Measurements from ENCODE around the gene CES1. TPM values are rescaled to one million over a fixed set of nuclear protein-coding genes. Genes with fewer than 3 reads are reported as not detected.

Gene CES1
- total and polyA plus RNA-seq, 4 donors = 61.8 to 598 (median 166) TPM

DNA sequence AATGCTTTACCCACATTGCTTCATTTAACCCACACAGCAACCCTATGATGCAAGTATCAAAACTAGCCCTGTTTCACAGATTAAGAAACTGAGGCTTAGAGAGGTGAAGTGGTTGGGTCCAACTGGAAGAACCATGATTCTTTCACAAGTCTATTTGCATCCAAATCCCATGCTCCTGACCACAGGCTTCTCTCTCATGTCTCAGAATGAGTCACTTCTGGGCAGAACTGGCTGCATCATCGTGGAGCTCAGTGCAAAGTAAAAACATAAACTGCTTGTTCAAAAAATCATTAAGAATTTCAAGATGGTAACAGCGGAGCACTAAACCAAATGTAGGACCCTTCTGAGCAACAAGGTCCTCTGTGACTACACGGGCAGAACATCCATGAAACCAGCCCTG lies 20.2 kb upstream of the CES1 start:
- H3K27me3 ChIP-seq (ENCODE audit: control insufficient read depth in 3 of 3, insufficient read depth in 3 of 3, low read length in 2 of 3) = peaks cover 0 to 2% (median 2%) of the 10 kb centered on the region in 3 donors
- no peak for ATAC-seq (ENCODE audit: insufficient read depth, low FRiP score)
- WGBS, 2 donors = 74 to 90% methylated on average over 3 of the region's 3 CpGs
- H3K36me3 ChIP-seq (ENCODE audit: control insufficient read depth in 4 of 4, insufficient read depth in 4 of 4, low read length in 4 of 4) = no peaks in the 10 kb centered on the region
- no peaks in the 10 kb centered on the region for H3K4me1 ChIP-seq (ENCODE audit: control insufficient read depth in 5 of 5, insufficient read depth in 5 of 5, low read length in 5 of 5)
- no peak overlapping the region for H3K4me3 ChIP-seq
- H3K9me3 ChIP-seq (ENCODE audit: control insufficient read depth in 4 of 4, insufficient read depth in 3 of 4, low read length in 3 of 4) = no peaks in the 10 kb centered on the region
- DNase-seq = no peak
- TF ChIP-seq, protein P1, sequence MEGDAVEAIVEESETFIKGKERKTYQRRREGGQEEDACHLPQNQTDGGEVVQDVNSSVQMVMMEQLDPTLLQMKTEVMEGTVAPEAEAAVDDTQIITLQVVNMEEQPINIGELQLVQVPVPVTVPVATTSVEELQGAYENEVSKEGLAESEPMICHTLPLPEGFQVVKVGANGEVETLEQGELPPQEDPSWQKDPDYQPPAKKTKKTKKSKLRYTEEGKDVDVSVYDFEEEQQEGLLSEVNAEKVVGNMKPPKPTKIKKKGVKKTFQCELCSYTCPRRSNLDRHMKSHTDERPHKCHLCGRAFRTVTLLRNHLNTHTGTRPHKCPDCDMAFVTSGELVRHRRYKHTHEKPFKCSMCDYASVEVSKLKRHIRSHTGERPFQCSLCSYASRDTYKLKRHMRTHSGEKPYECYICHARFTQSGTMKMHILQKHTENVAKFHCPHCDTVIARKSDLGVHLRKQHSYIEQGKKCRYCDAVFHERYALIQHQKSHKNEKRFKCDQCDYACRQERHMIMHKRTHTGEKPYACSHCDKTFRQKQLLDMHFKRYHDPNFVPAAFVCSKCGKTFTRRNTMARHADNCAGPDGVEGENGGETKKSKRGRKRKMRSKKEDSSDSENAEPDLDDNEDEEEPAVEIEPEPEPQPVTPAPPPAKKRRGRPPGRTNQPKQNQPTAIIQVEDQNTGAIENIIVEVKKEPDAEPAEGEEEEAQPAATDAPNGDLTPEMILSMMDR (IDR thresholded peaks at IDR 0.05; ENCODE audit: control extremely low read depth, extremely low read depth) = no peak
- no peak overlapping the region for H3K27ac ChIP-seq (ENCODE audit: low read depth in 1 of 2, low read length in 1 of 2)
- H3K9ac ChIP-seq (ENCODE audit: insufficient read depth in 1 of 2, low read length in 2 of 2) = no peak overlapping the region

DNA sequence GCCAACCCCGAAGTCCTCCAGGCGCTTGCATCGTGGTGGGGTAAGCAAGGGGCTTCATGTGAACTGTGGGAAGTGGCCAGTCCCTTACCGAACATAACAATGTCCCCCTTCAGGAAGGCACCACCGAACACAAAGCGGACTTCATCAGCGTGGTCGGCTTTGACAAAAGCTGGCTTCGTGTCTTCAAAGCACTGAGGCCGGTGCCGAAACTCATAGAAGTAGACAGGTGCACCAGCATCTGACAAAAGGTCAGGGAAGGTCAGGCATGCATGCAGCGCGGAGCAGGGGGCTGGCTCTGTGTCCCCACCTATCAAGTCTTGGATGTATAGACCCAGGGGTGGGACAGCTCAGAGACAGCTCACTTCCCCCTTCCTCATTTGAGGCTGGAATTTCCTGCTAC lies 16.6 kb upstream of the CES1 start:
- WGBS, 2 donors = 80 to 85% methylated on average over 13 of the region's 13 CpGs
- H3K27me3 ChIP-seq (ENCODE audit: control insufficient read depth in 3 of 3, insufficient read depth in 3 of 3, low read length in 2 of 3) = peaks cover 0 to 2% (median 2%) of the 10 kb centered on the region in 3 donors
- no peak overlapping the region for H3K4me3 ChIP-seq
- no peaks in the 10 kb centered on the region for H3K4me1 ChIP-seq (ENCODE audit: control insufficient read depth in 5 of 5, insufficient read depth in 5 of 5, low read length in 5 of 5)
- DNase-seq (no peak), ATAC-seq (ENCODE audit: insufficient read depth, low FRiP score) (no peak)
- no peak overlapping the region for H3K27ac ChIP-seq (ENCODE audit: low read depth in 1 of 2, low read length in 1 of 2)
- H3K9ac ChIP-seq (ENCODE audit: insufficient read depth in 1 of 2, low read length in 2 of 2) = no peak overlapping the region
- TF ChIP-seq, protein P1 (IDR thresholded peaks at IDR 0.05; ENCODE audit: control extremely low read depth, extremely low read depth) = no peak
- peaks cover 0 to 2% (median 0%) of the 10 kb centered on the region in 4 donors for H3K9me3 ChIP-seq (ENCODE audit: control insufficient read depth in 4 of 4, insufficient read depth in 3 of 4, low read length in 3 of 4)
- no peaks in the 10 kb centered on the region for H3K36me3 ChIP-seq (ENCODE audit: control insufficient read depth in 4 of 4, insufficient read depth in 4 of 4, low read length in 4 of 4)

DNA sequence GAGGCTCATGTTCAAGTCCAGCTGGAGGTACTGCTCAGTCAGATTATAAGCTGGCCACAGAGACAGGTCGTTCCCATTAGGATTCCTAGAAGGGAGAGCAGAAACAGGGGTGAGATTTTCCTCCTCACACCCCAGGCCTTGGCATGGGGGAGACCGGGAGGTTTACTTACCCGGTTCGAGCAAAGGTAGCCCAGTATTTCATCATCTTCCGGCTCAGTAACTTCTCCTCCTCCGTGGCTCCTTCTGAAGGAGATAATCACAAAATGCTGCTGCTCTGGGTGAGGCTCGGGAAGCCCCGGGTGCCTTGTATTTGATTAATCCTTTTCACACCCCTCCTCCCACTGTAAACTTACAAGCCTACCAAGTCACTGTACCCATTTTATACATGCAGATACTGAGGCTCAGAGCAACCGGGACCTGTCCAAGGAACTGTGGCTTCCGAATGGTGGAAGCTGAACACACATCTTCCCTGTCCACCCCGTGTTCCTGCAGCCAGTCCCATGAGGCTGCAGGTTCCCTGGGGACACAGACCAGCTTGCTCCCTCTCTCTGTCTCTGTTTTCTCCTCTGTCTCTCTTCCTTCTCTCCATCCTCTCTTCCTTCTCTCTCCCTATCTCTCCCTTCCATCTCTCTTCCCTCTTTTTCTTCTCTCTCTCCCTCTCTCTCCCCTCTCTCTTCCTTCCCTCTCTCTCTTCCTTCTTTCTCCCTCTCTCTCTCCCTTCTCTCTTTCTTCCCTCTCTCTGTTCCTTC lies 13.9 kb upstream of the CES1 start:
- Histone ChIP-seq H3K9ac (ENCODE audit: insufficient read depth in 1 of 2, low read length in 2 of 2) (no peak overlapping the region), H3K36me3 (ENCODE audit: control insufficient read depth in 4 of 4, insufficient read depth in 4 of 4, low read length in 4 of 4) (no peaks in the 10 kb centered on the region), H3K4me3 (no peak overlapping the region), H3K27me3 (ENCODE audit: control insufficient read depth in 3 of 3, insufficient read depth in 3 of 3, low read length in 2 of 3) (peaks cover 0 to 2% (median 0%) of the 10 kb centered on the region in 3 donors), H3K4me1 (ENCODE audit: control insufficient read depth in 5 of 5, insufficient read depth in 5 of 5, low read length in 5 of 5) (no peaks in the 10 kb centered on the region), H3K9me3 (ENCODE audit: control insufficient read depth in 4 of 4, insufficient read depth in 3 of 4, low read length in 3 of 4) (peaks cover 0 to 2% (median 0%) of the 10 kb centered on the region in 4 donors), H3K27ac (ENCODE audit: low read depth in 1 of 2, low read length in 1 of 2) (no peak overlapping the region)
- no peak for DNase-seq
- TF ChIP-seq, protein P1 (IDR thresholded peaks at IDR 0.05; ENCODE audit: control extremely low read depth, extremely low read depth) = no peak
- no peak for ATAC-seq (ENCODE audit: insufficient read depth, low FRiP score)
- 48 to 60% methylated on average over 11 of the region's 11 CpGs for WGBS, 2 donors

DNA sequence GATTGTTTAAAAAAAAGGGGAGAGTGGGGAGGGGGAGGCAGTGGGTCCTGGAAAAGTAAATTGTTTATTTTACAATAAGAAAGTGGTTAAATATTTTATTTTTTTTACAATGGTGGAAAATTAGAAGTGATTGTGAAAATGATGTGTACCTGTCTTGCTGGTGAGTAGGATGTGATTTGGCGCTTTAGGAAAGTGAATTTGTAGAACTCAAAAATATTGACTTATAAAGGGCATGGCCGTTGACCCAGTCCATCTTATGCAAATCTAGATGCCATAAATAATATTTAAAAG lies 10.2 kb upstream of the CES1 start:
- Histone ChIP-seq H3K9me3 (ENCODE audit: control insufficient read depth in 4 of 4, insufficient read depth in 3 of 4, low read length in 3 of 4) (peaks cover 0 to 2% (median 0%) of the 10 kb centered on the region in 4 donors), H3K27me3 (ENCODE audit: control insufficient read depth in 3 of 3, insufficient read depth in 3 of 3, low read length in 2 of 3) (no peaks in the 10 kb centered on the region), H3K27ac (ENCODE audit: low read depth in 1 of 2, low read length in 1 of 2) (no peak overlapping the region), H3K4me3 (no peak overlapping the region), H3K4me1 (ENCODE audit: control insufficient read depth in 5 of 5, insufficient read depth in 5 of 5, low read length in 5 of 5) (peaks cover 0 to 4% (median 0%) of the 10 kb centered on the region in 5 donors), H3K36me3 (ENCODE audit: control insufficient read depth in 4 of 4, insufficient read depth in 4 of 4, low read length in 4 of 4) (no peaks in the 10 kb centered on the region), H3K9ac (ENCODE audit: insufficient read depth in 1 of 2, low read length in 2 of 2) (no peak overlapping the region)
- TF ChIP-seq, protein P1 (IDR thresholded peaks at IDR 0.05; ENCODE audit: control extremely low read depth, extremely low read depth) = no peak
- DNase-seq (no peak), ATAC-seq (ENCODE audit: insufficient read depth, low FRiP score) (no peak)
- 45 to 47% methylated on average over 2 of the region's 2 CpGs for WGBS, 2 donors

Measured in lung (tissue), 12 donors.